ENCODE results near the gene ALDH3A2. TPM values are rescaled to one million over a fixed set of nuclear protein-coding genes. Genes with fewer than 3 reads are reported as not detected.

Gene ALDH3A2
- total and polyA plus RNA-seq, 2 donors (not counting 1 experiment from before 2014, with no cell fraction given), result 7.5 to 35.1 TPM

DNA sequence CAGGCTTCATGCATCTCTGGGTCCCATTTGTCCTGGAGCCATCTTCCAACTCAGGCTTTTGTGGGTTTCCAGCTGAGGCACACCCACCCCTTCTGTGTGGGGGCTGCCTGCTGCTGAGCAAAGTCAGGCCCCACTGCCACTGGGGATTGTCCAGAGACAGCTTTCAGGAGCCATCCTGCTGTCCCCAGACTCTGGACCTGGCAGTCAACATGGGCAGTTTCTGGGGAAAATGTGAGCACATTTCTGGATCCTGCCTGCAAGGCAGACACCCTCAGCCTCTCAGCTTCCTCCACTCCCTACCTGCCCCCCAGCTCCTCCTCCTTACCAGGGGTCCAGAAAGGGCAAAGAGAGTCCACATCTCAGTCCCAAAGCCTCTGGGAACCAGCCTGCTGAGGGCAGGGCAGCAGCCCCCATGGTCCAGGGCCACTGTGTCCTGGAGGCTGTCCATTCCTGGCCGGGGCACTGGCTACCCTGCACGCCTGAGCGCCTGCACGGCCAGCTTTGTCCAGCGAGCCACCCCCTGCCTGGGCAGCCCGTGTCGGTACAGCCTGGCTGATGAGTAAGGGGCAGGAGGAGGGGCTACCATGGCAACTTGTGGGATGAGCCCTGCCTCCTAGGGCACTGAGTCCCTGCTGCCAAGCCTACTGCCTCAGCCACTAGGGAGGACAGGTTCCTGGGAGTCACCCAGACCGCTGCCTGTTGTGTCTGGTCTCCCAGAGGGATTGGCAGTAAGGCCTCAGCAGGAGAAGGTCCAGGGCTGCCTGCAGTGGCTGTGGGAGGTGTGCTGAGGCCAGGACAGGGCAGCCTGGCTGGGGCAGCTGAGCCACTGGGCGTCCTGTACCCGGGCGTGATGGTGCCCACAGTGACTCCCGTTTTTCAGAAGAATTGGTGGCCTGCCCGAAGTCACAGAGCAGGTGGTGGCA lies 67.8 kb downstream of the ALDH3A2 start, which contains the start of gene SLC47A2:
SLC47A2 (minus strand) TSS at position 477 of the 923 bp plus-strand sequence; CDS start at position 448, 29 bp downstream.
- Histone ChIP-seq H3K4me3 (ENCODE audit: control extremely low read depth in 1 of 5, extremely low read depth in 1 of 5, insufficient read depth in 1 of 5, low read depth in 2 of 5, low read length in 4 of 5) (no peak within 1 kb of the TSS), H3K4me2 (replicated peaks; ENCODE audit: low read depth, low read length, poor library complexity, severe bottlenecking) (no peak within 1 kb of the TSS), H3K36me3 (replicated peaks in 1 of 2; ENCODE audit: control extremely low read depth in 1 of 2, control insufficient read depth in 1 of 2, extremely low read depth in 1 of 2, insufficient read depth in 2 of 2, low read length in 1 of 2) (no peaks in the 10 kb centered on the region), H4K20me1 (ENCODE audit: control insufficient read depth, insufficient read depth, low read length, poor library complexity, severe bottlenecking) (no peaks in the 10 kb centered on the region), H3K9ac (ENCODE audit: low read length) (no peak within 1 kb of the TSS), H3K4me1 (ENCODE audit: control insufficient read depth in 2 of 2, insufficient read depth in 2 of 2, low read length in 2 of 2) (no peaks in the 10 kb centered on the region), H3K27ac (ENCODE audit: low read length in 2 of 2) (no peak within 1 kb of the TSS), H2AFZ (ENCODE audit: insufficient read depth, low read depth, low read length, poor library complexity, severe bottlenecking) (no peak within 1 kb of the TSS), H3K79me2 (ENCODE audit: control insufficient read depth, insufficient read depth, low read length) (no peaks in the 10 kb centered on the region), H3K27me3 (replicated peaks in 1 of 4; ENCODE audit: control extremely low read depth in 1 of 4, control insufficient read depth in 3 of 4, insufficient read depth in 4 of 4, low read length in 3 of 4) (no peaks in the 10 kb centered on the region), H3K9me3 (ENCODE audit: control extremely low read depth in 1 of 3, control insufficient read depth in 2 of 3, insufficient read depth in 1 of 3, low read length in 2 of 3) (no peaks in the 10 kb centered on the region)
- TF ChIP-seq EZH2 (IDR thresholded peaks at IDR 0.05; ENCODE audit: borderline replicate concordance, insufficient read depth, low read depth, low read length, poor library complexity, severe bottlenecking), result no peak
- TF ChIP-seq, protein P1, sequence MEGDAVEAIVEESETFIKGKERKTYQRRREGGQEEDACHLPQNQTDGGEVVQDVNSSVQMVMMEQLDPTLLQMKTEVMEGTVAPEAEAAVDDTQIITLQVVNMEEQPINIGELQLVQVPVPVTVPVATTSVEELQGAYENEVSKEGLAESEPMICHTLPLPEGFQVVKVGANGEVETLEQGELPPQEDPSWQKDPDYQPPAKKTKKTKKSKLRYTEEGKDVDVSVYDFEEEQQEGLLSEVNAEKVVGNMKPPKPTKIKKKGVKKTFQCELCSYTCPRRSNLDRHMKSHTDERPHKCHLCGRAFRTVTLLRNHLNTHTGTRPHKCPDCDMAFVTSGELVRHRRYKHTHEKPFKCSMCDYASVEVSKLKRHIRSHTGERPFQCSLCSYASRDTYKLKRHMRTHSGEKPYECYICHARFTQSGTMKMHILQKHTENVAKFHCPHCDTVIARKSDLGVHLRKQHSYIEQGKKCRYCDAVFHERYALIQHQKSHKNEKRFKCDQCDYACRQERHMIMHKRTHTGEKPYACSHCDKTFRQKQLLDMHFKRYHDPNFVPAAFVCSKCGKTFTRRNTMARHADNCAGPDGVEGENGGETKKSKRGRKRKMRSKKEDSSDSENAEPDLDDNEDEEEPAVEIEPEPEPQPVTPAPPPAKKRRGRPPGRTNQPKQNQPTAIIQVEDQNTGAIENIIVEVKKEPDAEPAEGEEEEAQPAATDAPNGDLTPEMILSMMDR (IDR thresholded peaks at IDR 0.05), result no peak
- ATAC-seq (ENCODE audit: low read depth) (no peak), DNase-seq (no peak)
- ChIA-PET CTCF (no interaction called here), POLR2A (no interaction called here)
- Mint-ChIP-seq H3K9me3 (ENCODE audit: insufficient read depth) (no peaks in the 10 kb centered on the region), H3K27ac (no peak within 1 kb of the TSS), H3K4me3 (no peak within 1 kb of the TSS), H3K27me3 (peaks cover 3% of the 10 kb centered on the region), H3K4me1 (no peaks in the 10 kb centered on the region)
- intact Hi-C loops (cut with micrococcal nuclease), result no loop called here
- WGBS (ENCODE audit: insufficient coverage), result 89% methylated on average over 13 of the region's 13 CpGs

- Histone ChIP-seq H3K27me3 (replicated peaks in 1 of 4; ENCODE audit: control extremely low read depth in 1 of 4, control insufficient read depth in 3 of 4, insufficient read depth in 4 of 4, low read length in 3 of 4) (no peaks in the 10 kb centered on the region), H3K36me3 (replicated peaks in 1 of 2; ENCODE audit: control extremely low read depth in 1 of 2, control insufficient read depth in 1 of 2, extremely low read depth in 1 of 2, insufficient read depth in 2 of 2, low read length in 1 of 2) (no peaks in the 10 kb centered on the region), H4K20me1 (ENCODE audit: control insufficient read depth, insufficient read depth, low read length, poor library complexity, severe bottlenecking) (no peaks in the 10 kb centered on the region), H3K79me2 (ENCODE audit: control insufficient read depth, insufficient read depth, low read length) (no peaks in the 10 kb centered on the region), H3K27ac (ENCODE audit: low read length in 2 of 2) (no peak overlapping the region), H2AFZ (ENCODE audit: insufficient read depth, low read depth, low read length, poor library complexity, severe bottlenecking) (no peak overlapping the region), H3K4me1 (ENCODE audit: control insufficient read depth in 2 of 2, insufficient read depth in 2 of 2, low read length in 2 of 2) (no peaks in the 10 kb centered on the region), H3K4me2 (replicated peaks; ENCODE audit: low read depth, low read length, poor library complexity, severe bottlenecking) (no peak overlapping the region), H3K9ac (ENCODE audit: low read length) (no peak overlapping the region), H3K4me3 (ENCODE audit: control extremely low read depth in 1 of 5, extremely low read depth in 1 of 5, insufficient read depth in 1 of 5, low read depth in 2 of 5, low read length in 4 of 5) (no peak overlapping the region), H3K9me3 (ENCODE audit: control extremely low read depth in 1 of 3, control insufficient read depth in 2 of 3, insufficient read depth in 1 of 3, low read length in 2 of 3) (no peaks in the 10 kb centered on the region)
- intact Hi-C loops (cut with micrococcal nuclease), result no loop called here
- no peak for ATAC-seq (ENCODE audit: low read depth)
- Mint-ChIP-seq H3K4me1 (no peaks in the 10 kb centered on the region), H3K4me3 (no peak overlapping the region), H3K27ac (no peak overlapping the region), H3K27me3 (peaks cover 3% of the 10 kb centered on the region), H3K9me3 (ENCODE audit: insufficient read depth) (no peaks in the 10 kb centered on the region)
- 97% methylated on average over 7 of the region's 7 CpGs for WGBS (ENCODE audit: insufficient coverage)
- DNase-seq, result no peak
- TF ChIP-seq, protein P1 (IDR thresholded peaks at IDR 0.05), result no peak
- no peak for TF ChIP-seq EZH2 (IDR thresholded peaks at IDR 0.05; ENCODE audit: borderline replicate concordance, insufficient read depth, low read depth, low read length, poor library complexity, severe bottlenecking)
- CTCF ChIA-PET, result no interaction called here
- POLR2A ChIA-PET, result no interaction called here
Observed at GRCh38 chr17:19717031-19717360, 68.4 kb downstream of the ALDH3A2 start.
